Erythroblast (primary cell): ENCODE measurements around the gene PNMA5.

Experiments used
- GATA1 ChIP-seq: IDR thresholded peaks from 2 replicates; pipeline ENCODE4 v1.6.1; 2011; ENCODE audit warnings: low read depth, mild to moderate bottlenecking, control low read depth, low read length, moderate library complexity
- POLR2A ChIP-seq: IDR thresholded peaks from 2 replicates; pipeline ENCODE4 v1.6.1; 2011; ENCODE audit warnings: mild to moderate bottlenecking, low read length

DNA sequence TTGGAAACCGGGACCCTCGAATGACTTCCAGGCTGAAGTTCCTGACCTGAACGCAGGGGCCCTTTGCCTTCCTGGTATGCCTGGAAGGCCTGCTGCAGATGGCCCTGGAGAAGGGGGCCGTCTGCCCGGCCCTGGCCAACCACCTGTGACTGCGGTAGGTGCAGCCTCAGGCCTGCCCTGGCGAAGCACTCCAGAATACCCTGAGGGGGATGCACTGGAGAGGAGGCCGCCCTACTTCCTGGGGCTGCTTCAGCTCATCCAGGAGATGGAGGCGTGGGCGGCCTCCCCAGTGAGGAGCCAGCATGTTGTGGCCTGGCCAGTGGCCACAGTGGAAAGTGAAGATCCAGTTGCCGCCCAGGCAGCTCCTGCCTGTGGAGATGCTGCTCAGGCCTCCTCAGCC, 36.0 kb upstream of the PNMA5 start:
- TF ChIP-seq POLR2A = no peak
- TF ChIP-seq GATA1 = no peak
